GM12865 (cell line): ENCODE measurements around the gene ADAMTSL1.

Experiments used
- DNase-seq: peaks from one replicate; pipeline ENCODE4 v3.0.0; 2010; ENCODE audit warnings: low read depth
- H3K4me3 ChIP-seq: 2 replicates; pipeline ENCODE4 v1.5.1; 2011; ENCODE audit warnings: mild to moderate bottlenecking, low read depth, low read length, control low read depth
- CTCF ChIP-seq: IDR thresholded peaks from 2 replicates; pipeline ENCODE4 v1.5.1; 2011; ENCODE audit warnings: low read length, control low read depth, low read depth, inconsistent platforms; ENCODE audit not compliant: insufficient read depth; ENCODE audit errors: missing control alignments

The ADAMTSL1 gene

GRCh38 chr9:18683851-18684250 lies 209.9 kb downstream of the ADAMTSL1 start:
- DNase-seq, result no peak
- TF ChIP-seq CTCF, result no peak
- H3K4me3 ChIP-seq, result no peak overlapping the region

- H3K4me3 ChIP-seq, result no peak overlapping the region
- TF ChIP-seq CTCF, result no peak
- no peak for DNase-seq
Observed at GRCh38 chr9:18684593-18685317, 210.8 kb downstream of the ADAMTSL1 start.

- no peak for TF ChIP-seq CTCF
- no peak overlapping the region for H3K4me3 ChIP-seq
- DNase-seq, result no peak
Observed at GRCh38 chr9:18688581-18689565, 214.9 kb downstream of the ADAMTSL1 start.

GRCh38 chr9:18689921-18690320 lies 216.0 kb downstream of the ADAMTSL1 start:
- no peak overlapping the region for H3K4me3 ChIP-seq
- TF ChIP-seq CTCF, result no peak
- peak; percentile 19 for DNase-seq

GRCh38 chr9:18692268-18692667 lies 218.3 kb downstream of the ADAMTSL1 start:
- peak; percentile 63 for DNase-seq
- H3K4me3 ChIP-seq, result peak overlapping the region; percentile 12; the same call in 1 of the 2 replicates
- no peak for TF ChIP-seq CTCF

- no peak for TF ChIP-seq CTCF
- H3K4me3 ChIP-seq, result no peak overlapping the region
- DNase-seq, result no peak
Observed at GRCh38 chr9:18692962-18693361, 219.0 kb downstream of the ADAMTSL1 start.
